Measurements from ENCODE around the gene FREM1.

GRCh38 chr9:14899815-14900193 is 10.4 kb downstream of the FREM1 start:
- TF ChIP-seq, protein P1, sequence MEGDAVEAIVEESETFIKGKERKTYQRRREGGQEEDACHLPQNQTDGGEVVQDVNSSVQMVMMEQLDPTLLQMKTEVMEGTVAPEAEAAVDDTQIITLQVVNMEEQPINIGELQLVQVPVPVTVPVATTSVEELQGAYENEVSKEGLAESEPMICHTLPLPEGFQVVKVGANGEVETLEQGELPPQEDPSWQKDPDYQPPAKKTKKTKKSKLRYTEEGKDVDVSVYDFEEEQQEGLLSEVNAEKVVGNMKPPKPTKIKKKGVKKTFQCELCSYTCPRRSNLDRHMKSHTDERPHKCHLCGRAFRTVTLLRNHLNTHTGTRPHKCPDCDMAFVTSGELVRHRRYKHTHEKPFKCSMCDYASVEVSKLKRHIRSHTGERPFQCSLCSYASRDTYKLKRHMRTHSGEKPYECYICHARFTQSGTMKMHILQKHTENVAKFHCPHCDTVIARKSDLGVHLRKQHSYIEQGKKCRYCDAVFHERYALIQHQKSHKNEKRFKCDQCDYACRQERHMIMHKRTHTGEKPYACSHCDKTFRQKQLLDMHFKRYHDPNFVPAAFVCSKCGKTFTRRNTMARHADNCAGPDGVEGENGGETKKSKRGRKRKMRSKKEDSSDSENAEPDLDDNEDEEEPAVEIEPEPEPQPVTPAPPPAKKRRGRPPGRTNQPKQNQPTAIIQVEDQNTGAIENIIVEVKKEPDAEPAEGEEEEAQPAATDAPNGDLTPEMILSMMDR (IDR thresholded peaks at IDR 0.05), result no peak
- no peak for TF ChIP-seq POLR2A (IDR thresholded peaks at IDR 0.05)

All from thyroid gland (tissue), 4 donors.